IMR-90 (cell line): ENCODE results near the gene PHF21A. TPM values are rescaled to one million over a fixed set of nuclear protein-coding genes. Genes with fewer than 3 reads are reported as not detected.
A peak's percentile ranks its signal among the peaks of the same experiment; 100 is the strongest.

Source experiments
- ATAC-seq: fragments of 200-7000 bp; cut with Tn5 transposase; 2 replicates; pipeline ENCODE4 v1.9.1; 2020; ENCODE audit warnings: low read depth, mild to moderate bottlenecking, moderate library complexity
- BruUV-seq: library from RNA; stranded (reverse); fragments of 400-500 nt; replicated peaks from 2 replicates; lab custom pipeline; 2021; lab: Mats Ljungman, UMichigan
- CTCF ChIA-PET: fragments of 300-600 bp; formaldehyde crosslinking; extraction: SDS; loops from one replicate; lab custom pipeline; 2021; ENCODE audit warnings: antibody characterized with exemption; lab: Yijun Ruan, JAX
- POLR2A ChIA-PET: fragments of 300-600 bp; sonication (Branson Sonifier 250); formaldehyde crosslinking; loops from one replicate; lab custom pipeline; 2022; ENCODE audit warnings: antibody characterized with exemption; ENCODE audit not compliant: unreplicated experiment; lab: Charles Lee
- DNase-seq: peaks from one replicate; pipeline ENCODE4 v3.0.0; 2013
- H2AFZ ChIP-seq: replicated peaks from 2 replicates; pipeline ENCODE3; 2013; ENCODE audit warnings: low read length, mild to moderate bottlenecking; ENCODE audit not compliant: poor library complexity
- H2AK5ac ChIP-seq: 2 replicates; pipeline ENCODE4 v1.6.1; 2013; ENCODE audit warnings: low read depth, low read length, inconsistent platforms
- H2AK9ac ChIP-seq: replicated peaks from 2 replicates; pipeline ENCODE3; 2013; ENCODE audit warnings: mild to moderate bottlenecking, low read depth, low read length, moderate library complexity; ENCODE audit not compliant: poor library complexity
- H2BK120ac ChIP-seq: 2 replicates; pipeline ENCODE4 v1.6.1; 2013; ENCODE audit warnings: low read depth, low read length, inconsistent platforms
- H2BK15ac ChIP-seq: 3 replicates; pipeline ENCODE4 v1.6.1; 2013; ENCODE audit warnings: low read depth, low read length, inconsistent platforms
- H2BK20ac ChIP-seq: 2 replicates; pipeline ENCODE4 v1.6.1; 2013; ENCODE audit warnings: low read depth, mild to moderate bottlenecking, inconsistent platforms, low read length, moderate library complexity
- H2BK5ac ChIP-seq: 2 replicates; pipeline ENCODE4 v1.6.1; 2013; ENCODE audit warnings: mild to moderate bottlenecking, low read depth, low read length, inconsistent platforms; ENCODE audit not compliant: poor library complexity, severe bottlenecking
- H3K14ac ChIP-seq: replicated peaks from 2 replicates; pipeline ENCODE4 v1.6.1; 2013; ENCODE audit warnings: low read depth, low read length, inconsistent platforms
- H3K18ac ChIP-seq: 2 replicates; pipeline ENCODE4 v1.6.1; 2013; ENCODE audit warnings: low read depth, low read length, control low read depth
- H3K23ac ChIP-seq: 2 replicates; pipeline ENCODE4 v1.6.1; 2013; ENCODE audit warnings: low read depth, low read length, inconsistent platforms
- H3K27ac ChIP-seq: 2 replicates; pipeline ENCODE4 v1.5.1; 2013; ENCODE audit warnings: mild to moderate bottlenecking, control low read depth, low read length; ENCODE audit not compliant: insufficient read depth
- H3K27me3 ChIP-seq: 2 replicates; pipeline ENCODE4 v1.6.1; 2013; ENCODE audit warnings: low read length; ENCODE audit not compliant: control insufficient read depth, insufficient read depth
- H3K36me3 ChIP-seq: 2 replicates; pipeline ENCODE4 v1.6.1; 2013; ENCODE audit warnings: low read length, mixed read lengths; ENCODE audit not compliant: control insufficient read depth, insufficient read depth
- H3K4ac ChIP-seq: 2 replicates; pipeline ENCODE4 v1.6.1; 2013; ENCODE audit warnings: low read depth, low read length, inconsistent platforms
- H3K4me1 ChIP-seq: 2 replicates; pipeline ENCODE4 v1.6.1; 2013; ENCODE audit warnings: low read length, mixed read lengths; ENCODE audit not compliant: control insufficient read depth, insufficient read depth
- H3K4me2 ChIP-seq: 2 replicates; pipeline ENCODE4 v1.6.1; 2013; ENCODE audit warnings: low read depth, mild to moderate bottlenecking, control low read depth, low read length, moderate library complexity
- H3K4me3 ChIP-seq: 2 replicates; pipeline ENCODE4 v1.5.1; 2013; ENCODE audit warnings: low read depth, mild to moderate bottlenecking, control low read depth, low read length, moderate library complexity; ENCODE audit not compliant: insufficient read depth
- H3K56ac ChIP-seq: 2 replicates; pipeline ENCODE4 v1.6.1; 2013; ENCODE audit warnings: low read length, inconsistent platforms; ENCODE audit not compliant: insufficient read depth; ENCODE audit errors: extremely low read depth
- H3K79me1 ChIP-seq, 2 experiments: 2 replicates each; pipeline ENCODE4 v1.6.1; 2013; ENCODE audit warnings: low read length in 2 of 2, inconsistent platforms in 1 of 2, low read depth in 1 of 2
- H3K9ac ChIP-seq: 2 replicates; pipeline ENCODE4 v1.6.1; 2013; ENCODE audit warnings: low read depth, low read length, control low read depth
- H3K9me1 ChIP-seq: 2 replicates; pipeline ENCODE4 v1.6.1; 2013; ENCODE audit warnings: low read length, inconsistent platforms; ENCODE audit not compliant: insufficient read depth
- H3K9me3 ChIP-seq: 2 replicates; pipeline ENCODE4 v1.6.1; 2013; ENCODE audit warnings: low read length; ENCODE audit not compliant: control insufficient read depth, insufficient read depth
- H4K20me1 ChIP-seq: 2 replicates; pipeline ENCODE4 v1.6.1; 2013; ENCODE audit warnings: low read length, inconsistent platforms; ENCODE audit not compliant: insufficient read depth
- H4K5ac ChIP-seq: 2 replicates; pipeline ENCODE4 v1.6.1; 2013; ENCODE audit warnings: mild to moderate bottlenecking, low read depth, low read length, control low read depth
- H4K8ac ChIP-seq, 2 experiments: 2 replicates each; pipeline ENCODE4 v1.6.1; 2013; ENCODE audit warnings: low read depth in 2 of 2, low read length in 2 of 2, control low read depth in 1 of 2, inconsistent platforms in 1 of 2
- H4K91ac ChIP-seq: 2 replicates; pipeline ENCODE4 v1.6.1; 2013; ENCODE audit warnings: low read depth, low read length, inconsistent platforms; ENCODE audit not compliant: insufficient read depth
- BHLHE40 ChIP-seq: fragments of 150-350 bp; IDR thresholded peaks from 2 replicates; pipeline ENCODE4 v1.6.1; 2016; ENCODE audit warnings: mild to moderate bottlenecking, low read depth, low read length
- CEBPB ChIP-seq: IDR thresholded peaks from 2 replicates; pipeline ENCODE4 v1.6.1; 2012; ENCODE audit warnings: low read depth, low read length, improper control_type of control experiment
- CHD1 ChIP-seq: IDR thresholded peaks from 2 replicates; pipeline ENCODE4 v1.6.1; 2012; ENCODE audit warnings: low read depth, low read length, improper control_type of control experiment
- CTCF ChIP-seq: conservative IDR thresholded peaks from 2 replicates; pipeline ENCODE4 v1.5.1; 2012; ENCODE audit warnings: mild to moderate bottlenecking, low read depth, low read length, improper control_type of control experiment
- FOS ChIP-seq: fragments of 150-350 bp; IDR thresholded peaks from 2 replicates; pipeline ENCODE4 v1.6.1; 2016; ENCODE audit warnings: low read depth, low read length
- MAFK ChIP-seq: IDR thresholded peaks from 2 replicates; pipeline ENCODE4 v1.6.1; 2012; ENCODE audit warnings: low read depth, low read length, improper control_type of control experiment
- MAZ ChIP-seq: IDR thresholded peaks from 2 replicates; pipeline ENCODE4 v1.6.1; 2012; ENCODE audit warnings: low read depth, mild to moderate bottlenecking, low read length, improper control_type of control experiment, moderate library complexity, borderline replicate concordance
- MXI1 ChIP-seq: IDR thresholded peaks from 2 replicates; pipeline ENCODE4 v1.6.1; 2012; ENCODE audit warnings: low read depth, mild to moderate bottlenecking, low read length, moderate library complexity, borderline replicate concordance
- NFE2L2 ChIP-seq: fragments of 150-350 bp; IDR thresholded peaks from 2 replicates; pipeline ENCODE4 v1.6.1; 2016; ENCODE audit warnings: low read depth, mild to moderate bottlenecking, low read length
- POLR2A ChIP-seq: IDR thresholded peaks from 2 replicates; pipeline ENCODE4 v1.6.1; 2012; ENCODE audit warnings: mild to moderate bottlenecking, low read depth, low read length
- RAD21 ChIP-seq: IDR thresholded peaks from 2 replicates; pipeline ENCODE4 v1.6.1; 2012; ENCODE audit warnings: low read length, improper control_type of control experiment
- RCOR1 ChIP-seq: IDR thresholded peaks from 2 replicates; pipeline ENCODE4 v1.6.1; 2012; ENCODE audit warnings: mild to moderate bottlenecking, low read length, improper control_type of control experiment; ENCODE audit not compliant: insufficient replicate concordance
- RFX5 ChIP-seq: IDR thresholded peaks from 2 replicates; pipeline ENCODE4 v1.8.0; 2012; ENCODE audit warnings: low read depth, mild to moderate bottlenecking, low read length, moderate library complexity
- SMC3 ChIP-seq: fragments of 150-350 bp; IDR thresholded peaks from 2 replicates; pipeline ENCODE4 v1.6.1; 2016; ENCODE audit warnings: low read depth, mild to moderate bottlenecking, antibody characterized with exemption, low read length, moderate library complexity
- WGBS, 2 experiments: methylation state at CpG; one replicate each; pipeline versions ENCODE4 v1.1.5 to v1.1.7; 2013; ENCODE audit warnings: missing lambda C conversion rate in 2 of 2; ENCODE audit not compliant: insufficient read length in 1 of 2; ENCODE audit errors: extremely low coverage in 2 of 2; 5-methylcytosine and 5-hydroxymethylcytosine counted together
- dilution Hi-C: fragments of 300-500 bp; cut with HindIII; formaldehyde crosslinking; loops from one replicate; pipeline ENCODE4 v1.14.3; 2018; ENCODE audit warnings: low sequenced_read_pairs; ENCODE audit not compliant: unreplicated experiment
- in situ Hi-C: fragments of 300-500 bp; cut with MboI; formaldehyde crosslinking; loops from 3 replicates; pipeline ENCODE4 v1.14.3; 2019; ENCODE audit warnings: low sequenced_read_pairs, inconsistent platforms, mixed read lengths
- intact Hi-C: fragments of 100-400 bp; cut with micrococcal nuclease; formaldehyde crosslinking; loops from 2 replicates; pipeline ENCODE4 v1.10.0; 2022
- polyA plus RNA-seq, 3 experiments: library from polyadenylated mRNA; depleted of rRNA; stranded (reverse); fragments of >200 nt; gene quantifications; 2 replicates each; pipeline ENCODE4 v1.2.3, GENCODE V29; 2012; ENCODE audit warnings: low replicate concordance in 1 of 3
- total RNA-seq: library from RNA; depleted of rRNA; stranded (reverse); fragments of >200 nt; gene quantifications from 2 replicates; pipeline ENCODE4 v1.2.3, GENCODE V29; 2012
- TF ChIP-seq, protein P1 (sequence below): fragments of 150-350 bp; IDR thresholded peaks from 2 replicates; pipeline ENCODE4 v1.6.1; 2017; ENCODE audit warnings: mild to moderate bottlenecking, antibody characterized with exemption, low read length, low read depth
- TF ChIP-seq, protein P2 (sequence below): fragments of 150-350 bp; IDR thresholded peaks from 2 replicates; pipeline ENCODE4 v1.6.1; 2016; ENCODE audit warnings: low read depth, mild to moderate bottlenecking, low read length, moderate library complexity, borderline replicate concordance

Gene PHF21A
- total and polyA plus RNA-seq, 2 of the 4 experiments (the other 2 are of a cell fraction) = 9.0 to 20.6 TPM

DNA sequence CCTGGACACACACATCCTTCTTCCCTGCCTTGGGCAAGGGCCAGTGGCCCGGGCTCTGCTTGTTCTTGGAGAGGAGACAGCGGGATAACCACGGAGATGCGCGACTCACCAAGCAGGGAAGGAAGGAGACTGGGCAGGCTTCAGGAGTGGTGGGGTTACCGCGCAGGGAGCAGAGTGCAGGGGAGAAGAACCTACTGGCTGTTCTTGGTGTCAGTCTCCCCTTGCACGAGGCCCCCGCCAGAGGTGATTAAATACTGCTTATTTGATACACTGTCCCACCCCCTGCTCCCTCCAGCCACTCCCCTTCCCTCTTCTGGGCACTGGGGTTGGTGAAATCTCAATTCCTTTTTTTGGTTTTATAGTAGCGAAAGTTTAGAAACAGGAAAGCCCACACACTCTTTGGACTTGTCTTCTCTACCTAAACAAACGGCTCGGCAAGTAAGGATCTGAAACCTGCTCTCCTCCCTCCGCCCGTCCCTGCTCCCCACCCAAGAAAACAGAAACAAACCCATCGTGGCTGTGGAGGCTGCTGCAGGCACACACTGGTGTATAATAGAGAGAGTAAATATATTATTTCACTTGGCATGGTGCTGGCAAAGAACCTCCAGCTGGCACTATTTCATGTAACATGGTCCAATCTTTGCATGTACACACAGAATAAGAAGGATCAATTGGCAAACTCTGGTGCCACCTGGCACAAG lies 188.0 kb downstream of the PHF21A start:
- no peaks in the 10 kb centered on the region for H3K9me1 ChIP-seq
- H3K27ac ChIP-seq = no peak overlapping the region
- no peak overlapping the region for H2AFZ ChIP-seq
- no peak overlapping the region for H4K5ac ChIP-seq
- H4K8ac ChIP-seq = no peak overlapping the region
- H2BK120ac ChIP-seq = no peak overlapping the region
- H3K4me2 ChIP-seq = no peak overlapping the region
- H4K91ac ChIP-seq = no peak overlapping the region
- no peak overlapping the region for H2BK20ac ChIP-seq
- CTCF ChIA-PET = no interaction called here
- peaks cover 51% of the 10 kb centered on the region for H3K36me3 ChIP-seq
- dilution Hi-C loops (no loop called here), in situ Hi-C loops (no loop called here), intact Hi-C loops (no loop called here)
- no peak overlapping the region for H3K56ac ChIP-seq
- no peaks in the 10 kb centered on the region for H3K79me1 ChIP-seq
- no peaks in the 10 kb centered on the region for H3K27me3 ChIP-seq
- H4K20me1 ChIP-seq = peaks cover 7% of the 10 kb centered on the region; the same call in 1 of the 2 replicates
- no peak overlapping the region for H2BK5ac ChIP-seq
- no peak overlapping the region for H2AK9ac ChIP-seq
- no peak for ATAC-seq
- no peak overlapping the region for H3K9ac ChIP-seq
- no peak overlapping the region for H3K4me3 ChIP-seq
- TF ChIP-seq RCOR1 (no peak), RFX5 (no peak), FOS (no peak), BHLHE40 (no peak), SMC3 (no peak), NFE2L2 (no peak), CTCF (no peak), MXI1 (no peak), CEBPB (no peak), RAD21 (no peak), POLR2A (no peak), MAZ (no peak), MAFK (no peak), CHD1 (no peak)
- TF ChIP-seq, protein P1, sequence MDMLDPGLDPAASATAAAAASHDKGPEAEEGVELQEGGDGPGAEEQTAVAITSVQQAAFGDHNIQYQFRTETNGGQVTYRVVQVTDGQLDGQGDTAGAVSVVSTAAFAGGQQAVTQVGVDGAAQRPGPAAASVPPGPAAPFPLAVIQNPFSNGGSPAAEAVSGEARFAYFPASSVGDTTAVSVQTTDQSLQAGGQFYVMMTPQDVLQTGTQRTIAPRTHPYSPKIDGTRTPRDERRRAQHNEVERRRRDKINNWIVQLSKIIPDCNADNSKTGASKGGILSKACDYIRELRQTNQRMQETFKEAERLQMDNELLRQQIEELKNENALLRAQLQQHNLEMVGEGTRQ = no peak
- TF ChIP-seq, protein P2, sequence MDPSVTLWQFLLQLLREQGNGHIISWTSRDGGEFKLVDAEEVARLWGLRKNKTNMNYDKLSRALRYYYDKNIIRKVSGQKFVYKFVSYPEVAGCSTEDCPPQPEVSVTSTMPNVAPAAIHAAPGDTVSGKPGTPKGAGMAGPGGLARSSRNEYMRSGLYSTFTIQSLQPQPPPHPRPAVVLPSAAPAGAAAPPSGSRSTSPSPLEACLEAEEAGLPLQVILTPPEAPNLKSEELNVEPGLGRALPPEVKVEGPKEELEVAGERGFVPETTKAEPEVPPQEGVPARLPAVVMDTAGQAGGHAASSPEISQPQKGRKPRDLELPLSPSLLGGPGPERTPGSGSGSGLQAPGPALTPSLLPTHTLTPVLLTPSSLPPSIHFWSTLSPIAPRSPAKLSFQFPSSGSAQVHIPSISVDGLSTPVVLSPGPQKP = no peak
- H3K4me1 ChIP-seq = no peaks in the 10 kb centered on the region; the same call in 1 of the 2 replicates
- no peak overlapping the region for H2BK15ac ChIP-seq
- no peak overlapping the region for H3K23ac ChIP-seq
- peak; percentile 71 for DNase-seq
- no CpG with 5 or more reads among the region's 15 CpGs for WGBS, 2 experiments
- POLR2A ChIA-PET = no interaction called here
- no peaks in the 10 kb centered on the region for H3K9me3 ChIP-seq
- no peak overlapping the region for H3K14ac ChIP-seq
- no peak overlapping the region for H2AK5ac ChIP-seq
- H3K4ac ChIP-seq = no peak overlapping the region
- no peak overlapping the region for H3K18ac ChIP-seq
- BruUV-seq = TSS peak; percentile 81
